HL-60 (cell line): ENCODE data around the gene CCND1.

Experiments
- CTCF ChIP-seq: IDR thresholded peaks from one replicate; pipeline ENCODE4 v1.5.1; 2011; ENCODE audit warnings: low read length, control low read depth, inconsistent platforms; ENCODE audit not compliant: insufficient read depth
- POLR2AphosphoS5 ChIP-seq: IDR thresholded peaks from 2 replicates; pipeline ENCODE4 v1.6.1; 2012; ENCODE audit warnings: low read depth
- TF ChIP-seq, protein P1 (sequence below): IDR thresholded peaks from 2 replicates; pipeline ENCODE4 v1.6.1; 2012; ENCODE audit warnings: low read depth; ENCODE audit not compliant: insufficient replicate concordance

- peak; percentile 1 for TF ChIP-seq CTCF
- TF ChIP-seq, protein P1, sequence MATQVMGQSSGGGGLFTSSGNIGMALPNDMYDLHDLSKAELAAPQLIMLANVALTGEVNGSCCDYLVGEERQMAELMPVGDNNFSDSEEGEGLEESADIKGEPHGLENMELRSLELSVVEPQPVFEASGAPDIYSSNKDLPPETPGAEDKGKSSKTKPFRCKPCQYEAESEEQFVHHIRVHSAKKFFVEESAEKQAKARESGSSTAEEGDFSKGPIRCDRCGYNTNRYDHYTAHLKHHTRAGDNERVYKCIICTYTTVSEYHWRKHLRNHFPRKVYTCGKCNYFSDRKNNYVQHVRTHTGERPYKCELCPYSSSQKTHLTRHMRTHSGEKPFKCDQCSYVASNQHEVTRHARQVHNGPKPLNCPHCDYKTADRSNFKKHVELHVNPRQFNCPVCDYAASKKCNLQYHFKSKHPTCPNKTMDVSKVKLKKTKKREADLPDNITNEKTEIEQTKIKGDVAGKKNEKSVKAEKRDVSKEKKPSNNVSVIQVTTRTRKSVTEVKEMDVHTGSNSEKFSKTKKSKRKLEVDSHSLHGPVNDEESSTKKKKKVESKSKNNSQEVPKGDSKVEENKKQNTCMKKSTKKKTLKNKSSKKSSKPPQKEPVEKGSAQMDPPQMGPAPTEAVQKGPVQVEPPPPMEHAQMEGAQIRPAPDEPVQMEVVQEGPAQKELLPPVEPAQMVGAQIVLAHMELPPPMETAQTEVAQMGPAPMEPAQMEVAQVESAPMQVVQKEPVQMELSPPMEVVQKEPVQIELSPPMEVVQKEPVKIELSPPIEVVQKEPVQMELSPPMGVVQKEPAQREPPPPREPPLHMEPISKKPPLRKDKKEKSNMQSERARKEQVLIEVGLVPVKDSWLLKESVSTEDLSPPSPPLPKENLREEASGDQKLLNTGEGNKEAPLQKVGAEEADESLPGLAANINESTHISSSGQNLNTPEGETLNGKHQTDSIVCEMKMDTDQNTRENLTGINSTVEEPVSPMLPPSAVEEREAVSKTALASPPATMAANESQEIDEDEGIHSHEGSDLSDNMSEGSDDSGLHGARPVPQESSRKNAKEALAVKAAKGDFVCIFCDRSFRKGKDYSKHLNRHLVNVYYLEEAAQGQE = no peak
- no peak for TF ChIP-seq POLR2AphosphoS5
Measured at GRCh38 chr11:69683764-69684333, 42.9 kb downstream of the CCND1 start.
